ENCODE data around the gene PDE6G. TPM values are rescaled to one million over a fixed set of nuclear protein-coding genes. Genes with fewer than 3 reads are reported as not detected.
A peak's percentile ranks its signal among the peaks of the same experiment; 100 is the strongest.

PDE6G gene
- total RNA-seq, result not detected

- intact Hi-C loops (cut with DNase I), result no loop called here
- no peaks in the 10 kb centered on the region for H3K4me1 ChIP-seq
- H3K36me3 ChIP-seq, result no peaks in the 10 kb centered on the region
- DNase-seq, result no peak
- H3K4me3 ChIP-seq, result no peak within 1 kb of the TSS
- H3K27me3 ChIP-seq, result no peaks in the 10 kb centered on the region
- H3K9ac ChIP-seq (ENCODE audit: low read depth in 2 of 2, low read length in 2 of 2), result no peak within 1 kb of the TSS
- no peak for TF ChIP-seq CTCF (IDR thresholded peaks at IDR 0.05)
- H3K9me3 ChIP-seq, result no peaks in the 10 kb centered on the region
- no peak within 1 kb of the TSS for H3K27ac ChIP-seq
Measured at GRCh38 chr17:81656118-81656743, at the start of gene PDE6G. Gene PDE6G (minus strand): TSS chr17:81656542. CDS start chr17:81653305, 3,237 bp downstream.

DNA sequence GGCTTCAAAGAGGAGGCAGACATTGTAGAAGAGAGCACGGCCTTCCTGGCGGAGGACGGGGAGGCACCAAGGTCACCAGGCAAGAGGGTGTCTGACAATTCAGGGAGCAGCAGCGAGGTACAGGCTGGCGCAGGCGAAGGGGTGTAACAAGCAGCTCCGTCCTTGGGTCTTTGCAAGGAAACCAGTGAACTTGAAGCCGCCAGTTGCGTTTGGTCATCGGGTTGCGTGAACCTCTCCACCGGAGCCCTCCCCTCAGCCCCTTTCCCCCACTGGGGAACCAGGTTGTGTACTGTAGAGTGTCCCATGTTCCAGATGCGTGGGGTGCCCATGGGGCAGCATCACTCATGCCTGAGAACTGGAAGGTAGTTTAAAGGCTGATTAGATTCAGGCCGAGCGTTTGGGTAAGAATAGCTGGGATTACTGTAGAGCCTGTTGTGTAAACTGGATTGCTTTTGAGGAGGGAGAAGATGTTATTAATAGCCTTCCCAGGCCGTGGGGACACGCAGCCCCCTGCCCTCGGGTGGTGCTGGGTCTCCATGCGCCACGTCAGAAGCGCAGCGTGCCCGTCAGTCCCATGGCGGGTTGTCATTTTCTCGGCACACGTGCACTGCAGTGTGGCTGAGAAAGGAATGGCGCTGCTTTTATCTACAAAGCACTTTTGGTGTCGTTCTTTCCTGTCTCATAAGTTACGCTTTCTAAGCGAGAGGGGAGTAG, 49.3 kb upstream of the PDE6G start:
- Histone ChIP-seq H3K9me3 (no peaks in the 10 kb centered on the region), H3K4me1 (peaks cover 27% of the 10 kb centered on the region), H3K4me3 (no peak overlapping the region), H3K36me3 (peaks cover 9% of the 10 kb centered on the region), H3K9ac (ENCODE audit: low read depth in 2 of 2, low read length in 2 of 2) (no peak overlapping the region), H3K27me3 (no peaks in the 10 kb centered on the region), H3K27ac (no peak overlapping the region)
- DNase-seq, result no peak
- no peak for TF ChIP-seq CTCF (IDR thresholded peaks at IDR 0.05)
- intact Hi-C loops (cut with DNase I), result no loop called here

DNA sequence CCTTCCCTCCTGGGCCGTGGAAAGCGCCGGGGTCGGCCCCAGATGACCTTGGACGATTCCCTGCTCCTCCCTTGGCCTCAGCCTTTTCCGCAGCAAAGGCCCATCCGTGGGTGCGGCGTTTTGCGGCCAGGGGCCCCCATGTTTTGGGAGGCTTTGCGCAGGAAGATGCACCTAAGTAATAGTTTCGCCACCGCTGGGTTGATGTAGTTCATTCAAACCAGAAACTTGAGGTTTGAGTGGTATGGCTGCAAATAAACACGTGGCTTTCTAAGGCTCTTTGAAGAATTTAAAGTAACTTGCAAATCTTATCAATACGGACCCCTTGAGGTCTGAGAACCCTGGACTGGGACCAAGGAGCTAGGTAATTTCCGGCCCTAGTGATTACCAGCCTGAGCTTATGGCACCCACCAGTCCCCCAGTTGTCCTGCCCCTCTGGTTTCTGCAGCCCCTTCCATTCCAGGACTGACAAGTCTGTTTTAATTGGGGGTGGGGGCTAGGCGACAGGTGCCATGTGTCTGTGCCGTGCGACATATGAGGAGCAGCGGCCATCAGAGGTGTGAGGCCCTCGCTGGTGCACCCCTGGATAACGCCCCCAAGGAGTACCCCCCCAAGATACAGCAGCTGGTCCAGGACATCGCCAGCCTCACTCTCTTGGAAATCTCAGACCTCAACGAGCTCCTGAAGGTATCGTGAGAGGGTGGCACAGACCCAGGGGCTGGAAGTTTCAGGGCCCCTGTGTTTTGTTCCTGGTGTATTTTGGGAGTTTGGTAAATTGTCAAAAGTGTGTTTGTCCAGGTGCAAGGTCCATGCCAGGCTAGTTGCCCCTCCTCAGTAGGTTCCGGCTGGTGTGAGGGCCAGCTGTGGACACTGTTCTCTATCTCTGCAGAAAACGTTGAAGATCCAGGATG, 47.7 kb upstream of the PDE6G start:
- peaks cover 9% of the 10 kb centered on the region for H3K36me3 ChIP-seq
- peaks cover 20% of the 10 kb centered on the region for H3K4me1 ChIP-seq
- peak overlapping the region; percentile 86 for H3K27ac ChIP-seq
- H3K27me3 ChIP-seq, result no peaks in the 10 kb centered on the region
- H3K4me3 ChIP-seq, result peak overlapping the region; percentile 83
- no peaks in the 10 kb centered on the region for H3K9me3 ChIP-seq
- DNase-seq, result no peak
- intact Hi-C loops (cut with DNase I), result no loop called here
- peak overlapping the region; percentile 96 to 98 for H3K9ac ChIP-seq (ENCODE audit: low read depth in 2 of 2, low read length in 2 of 2)
- TF ChIP-seq CTCF (IDR thresholded peaks at IDR 0.05), result no peak

GRCh38 chr17:81702934-81703746, 46.8 kb upstream of the PDE6G start, which contains the start of gene MRPL12:
Gene MRPL12 (plus strand): TSS chr17:81703367. CDS start chr17:81703502, 135 bp downstream.
- H3K9me3 ChIP-seq, result no peaks in the 10 kb centered on the region
- no peaks in the 10 kb centered on the region for H3K27me3 ChIP-seq
- peaks cover 9% of the 10 kb centered on the region for H3K36me3 ChIP-seq
- peak; percentile 97 for DNase-seq
- peak within 1 kb of the TSS; percentile 83 for H3K4me3 ChIP-seq
- TF ChIP-seq CTCF (IDR thresholded peaks at IDR 0.05), result no peak
- H3K27ac ChIP-seq, result peak within 1 kb of the TSS; percentile 86
- peak within 1 kb of the TSS; percentile 96 to 98 for H3K9ac ChIP-seq (ENCODE audit: low read depth in 2 of 2, low read length in 2 of 2)
- peaks cover 20% of the 10 kb centered on the region for H3K4me1 ChIP-seq
- intact Hi-C loops (cut with DNase I), result no loop called here
